Vagina (tissue), 2 donors: Measurements from ENCODE around the gene HMX2. TPM values are rescaled to one million over a fixed set of nuclear protein-coding genes. Genes with fewer than 3 reads are reported as not detected.
A peak's percentile ranks its signal among the peaks of the same experiment; 100 is the strongest.

Experiments
- DNase-seq, 2 donors: peaks; one replicate each; pipeline ENCODE4 v3.0.0-alpha.2; 2017; ENCODE audit errors: extremely low spot score in 2 of 2
- H3K27ac ChIP-seq: fragments of 200-600 bp; sonication (generic); one replicate; pipeline ENCODE4 v1.5.1; 2019
- H3K27me3 ChIP-seq: fragments of 200-600 bp; sonication (generic); one replicate; pipeline ENCODE4 v1.5.1; 2019
- H3K36me3 ChIP-seq, 2 donors: fragments of 200-600 bp; sonication (generic); one replicate each; pipeline ENCODE4 v1.5.1; 2017 to 2019
- H3K4me1 ChIP-seq: fragments of 200-600 bp; sonication (generic); one replicate; pipeline ENCODE4 v1.5.1; 2019
- H3K4me3 ChIP-seq, 2 donors: fragments of 200-600 bp; sonication (generic); 1 replicate in 1 of 2; 2 replicates in 1 of 2; pipeline ENCODE4 v1.5.1; 2016 to 2019
- H3K9me3 ChIP-seq: fragments of 200-600 bp; sonication (generic); one replicate; pipeline ENCODE4 v1.5.1; 2019
- POLR2A ChIP-seq, 2 donors: fragments of 450-650 bp; IDR thresholded peaks; one replicate each; pipeline ENCODE4 v1.6.1; 2017; ENCODE audit warnings: antibody characterized with exemption in 2 of 2, mild to moderate bottlenecking in 2 of 2, moderate library complexity in 2 of 2
- POLR2AphosphoS5 ChIP-seq, 2 donors: sonication (generic); formaldehyde crosslinking; IDR thresholded peaks; one replicate each; pipeline ENCODE4 v1.9.0; 2017; ENCODE audit warnings: antibody characterized with exemption in 2 of 2, mild to moderate bottlenecking in 2 of 2, low read depth in 1 of 2; ENCODE audit not compliant: insufficient read depth in 1 of 2
- intact Hi-C: fragments of 100-400 bp; cut with DNase I; formaldehyde crosslinking; loops from one replicate; pipeline ENCODE4 v1.15.1; 2023
- total RNA-seq: library from RNA; depleted of rRNA; stranded (reverse); fragments of >200 nt; gene quantifications from one replicate; pipeline ENCODE4 v1.2.3, GENCODE V29; 2016
- TF ChIP-seq, protein P1 (sequence below), 3 experiments: fragments of 450-650 bp in 2 of 3; fragments of 200-600 bp in 1 of 3; sonication (generic) in 1 of 3; IDR thresholded peaks; one replicate each; pipeline ENCODE4 v1.5.1; 2017 to 2019; ENCODE audit warnings: antibody characterized with exemption in 3 of 3, mild to moderate bottlenecking in 2 of 3, moderate library complexity in 2 of 3

HMX2 gene
- total RNA-seq, 1 donor from 2014 or later: not detected

DNA sequence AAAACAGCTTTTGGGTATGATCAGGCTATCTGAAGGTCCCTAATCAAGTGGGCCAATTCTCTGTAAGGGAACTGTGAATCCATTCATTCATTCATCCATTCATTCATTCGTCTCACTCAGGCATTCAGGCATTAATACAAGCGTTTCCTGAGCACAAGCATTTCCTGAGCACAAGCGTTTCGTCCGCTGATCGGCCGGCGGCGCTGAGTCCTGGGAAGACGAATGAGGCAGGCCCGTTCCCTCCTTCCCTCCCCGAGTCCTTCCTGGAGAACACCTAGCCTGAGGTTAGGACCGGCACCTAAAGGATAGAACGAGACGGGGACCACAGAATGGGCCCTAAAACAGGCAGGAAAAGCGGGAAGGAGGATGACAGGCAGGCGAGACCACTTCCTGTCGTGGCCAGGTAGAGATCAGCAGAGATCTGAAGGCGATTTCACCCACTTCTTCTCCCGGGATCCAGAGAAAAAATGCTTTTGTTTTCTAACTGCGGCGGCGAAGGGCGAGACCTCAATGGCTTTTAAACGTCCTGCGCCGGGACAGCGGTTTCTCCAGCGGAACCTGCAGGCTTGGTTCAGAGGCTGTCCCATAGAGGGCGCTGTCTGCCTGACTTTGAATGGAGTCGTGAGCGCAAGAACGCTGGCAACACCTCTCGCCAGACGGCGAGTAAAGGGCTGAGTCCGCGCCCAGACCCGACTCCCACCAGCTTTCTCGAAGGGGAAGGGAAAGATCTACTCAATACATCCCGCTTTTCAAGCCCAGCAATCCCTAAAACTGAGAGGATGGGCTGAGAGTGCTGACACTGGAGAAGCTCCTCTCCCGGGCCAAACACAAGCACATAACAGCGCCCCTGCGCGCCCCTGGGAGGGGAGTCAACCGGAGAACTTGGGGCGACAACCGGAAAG, 15.1 kb upstream of the HMX2 start:
- Histone ChIP-seq H3K4me1 (peaks cover 54% of the 10 kb centered on the region), H3K27ac (no peak overlapping the region), H3K9me3 (no peaks in the 10 kb centered on the region), H3K36me3 (no peaks in the 10 kb centered on the region), H3K27me3 (peaks cover 27% of the 10 kb centered on the region), H3K4me3 (peak overlapping the region in 1 of 2 donors; percentile 26)
- TF ChIP-seq, protein P1, sequence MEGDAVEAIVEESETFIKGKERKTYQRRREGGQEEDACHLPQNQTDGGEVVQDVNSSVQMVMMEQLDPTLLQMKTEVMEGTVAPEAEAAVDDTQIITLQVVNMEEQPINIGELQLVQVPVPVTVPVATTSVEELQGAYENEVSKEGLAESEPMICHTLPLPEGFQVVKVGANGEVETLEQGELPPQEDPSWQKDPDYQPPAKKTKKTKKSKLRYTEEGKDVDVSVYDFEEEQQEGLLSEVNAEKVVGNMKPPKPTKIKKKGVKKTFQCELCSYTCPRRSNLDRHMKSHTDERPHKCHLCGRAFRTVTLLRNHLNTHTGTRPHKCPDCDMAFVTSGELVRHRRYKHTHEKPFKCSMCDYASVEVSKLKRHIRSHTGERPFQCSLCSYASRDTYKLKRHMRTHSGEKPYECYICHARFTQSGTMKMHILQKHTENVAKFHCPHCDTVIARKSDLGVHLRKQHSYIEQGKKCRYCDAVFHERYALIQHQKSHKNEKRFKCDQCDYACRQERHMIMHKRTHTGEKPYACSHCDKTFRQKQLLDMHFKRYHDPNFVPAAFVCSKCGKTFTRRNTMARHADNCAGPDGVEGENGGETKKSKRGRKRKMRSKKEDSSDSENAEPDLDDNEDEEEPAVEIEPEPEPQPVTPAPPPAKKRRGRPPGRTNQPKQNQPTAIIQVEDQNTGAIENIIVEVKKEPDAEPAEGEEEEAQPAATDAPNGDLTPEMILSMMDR (IDR thresholded peaks at IDR 0.05): peak; percentile 74 to 82 (median 76)
- no peak for TF ChIP-seq POLR2AphosphoS5 (IDR thresholded peaks at IDR 0.05; ENCODE audit: insufficient read depth in 1 of 2, low read depth in 1 of 2)
- intact Hi-C loops: loop anchor here (2.0 kb wide), 1 partner anchor 422 kb away; no protein-coding TSS in a partner anchor
- DNase-seq: no peak

DNA sequence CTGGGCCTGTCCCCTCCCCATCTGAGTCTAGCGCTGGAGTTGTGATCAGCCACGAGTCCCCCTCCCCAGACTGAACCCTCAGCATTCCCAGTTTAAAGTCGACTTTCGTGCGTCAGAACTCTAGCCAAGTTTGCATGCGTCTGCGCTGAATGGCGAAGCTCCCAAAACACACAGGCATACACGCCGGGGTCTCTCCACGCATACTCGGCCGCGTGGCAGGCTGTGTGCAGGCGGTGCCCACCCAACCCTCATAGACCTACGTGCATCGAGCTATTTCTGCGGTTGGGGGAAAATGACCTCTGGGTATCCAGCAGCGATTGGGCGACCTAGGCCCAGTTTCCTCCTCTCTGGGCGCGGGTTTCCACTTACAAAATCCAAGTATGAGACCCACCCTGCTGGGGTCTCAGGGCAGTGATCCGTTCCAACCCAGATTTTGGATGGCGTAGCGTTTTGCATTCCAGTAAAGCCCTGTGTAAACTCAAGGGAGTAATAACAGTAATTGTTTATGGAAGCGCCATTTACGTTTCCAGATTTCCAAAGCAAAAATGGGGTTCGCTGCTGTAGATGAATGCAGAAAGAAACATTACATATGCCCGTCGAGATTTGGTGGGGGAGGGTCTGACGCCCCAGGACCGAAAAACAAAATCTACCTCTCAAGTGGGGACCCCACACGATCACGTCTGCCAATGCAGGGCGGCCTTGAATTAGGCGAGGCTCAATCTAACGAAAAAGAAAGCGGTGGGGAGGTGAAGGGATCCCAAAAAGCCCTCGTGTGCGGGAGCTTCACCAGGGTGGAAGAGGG, 14.2 kb upstream of the HMX2 start:
- Histone ChIP-seq H3K27me3 (peaks cover 27% of the 10 kb centered on the region), H3K4me3 (no peak overlapping the region), H3K4me1 (peaks cover 54% of the 10 kb centered on the region), H3K9me3 (no peaks in the 10 kb centered on the region), H3K27ac (no peak overlapping the region), H3K36me3 (no peaks in the 10 kb centered on the region)
- no peak for DNase-seq
- intact Hi-C loops: loop anchor here (2.0 kb wide), 1 partner anchor 421 kb away; no protein-coding TSS in a partner anchor
- TF ChIP-seq POLR2AphosphoS5 (IDR thresholded peaks at IDR 0.05; ENCODE audit: insufficient read depth in 1 of 2, low read depth in 1 of 2) (no peak), POLR2A (IDR thresholded peaks at IDR 0.05) (no peak)
- TF ChIP-seq, protein P1 (IDR thresholded peaks at IDR 0.05): no peak

DNA sequence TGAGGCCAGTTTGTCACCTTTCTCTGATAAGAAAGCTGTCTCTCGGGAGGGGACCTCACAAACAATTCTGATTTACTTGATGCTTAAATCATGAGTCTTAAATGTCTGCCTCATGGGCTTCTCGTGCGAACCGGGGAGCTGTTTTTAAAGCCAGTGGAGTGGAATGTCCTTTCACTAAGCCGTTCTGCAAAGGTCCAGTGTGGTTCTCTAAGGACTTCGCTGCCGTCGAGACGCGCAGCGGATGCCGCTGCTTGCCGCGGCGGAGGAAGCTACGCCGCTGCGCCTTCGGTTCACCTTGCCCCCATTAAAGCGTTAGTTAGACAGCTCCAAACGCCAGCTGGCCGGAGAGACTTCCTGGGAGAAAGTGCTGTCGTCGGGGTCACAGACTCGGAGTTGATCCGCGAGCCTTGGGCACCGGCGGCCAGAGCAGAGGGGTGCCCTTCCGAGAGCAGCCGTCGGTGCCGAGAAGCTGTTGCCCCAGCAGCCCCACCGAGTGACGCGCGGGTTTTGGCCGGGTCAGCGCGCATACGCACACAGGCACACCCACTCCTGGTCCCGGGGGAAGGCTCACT, 13.5 kb upstream of the HMX2 start:
- intact Hi-C loops: no loop called here
- H3K4me3 ChIP-seq: peak overlapping the region in 1 of 2 donors; percentile 42
- H3K36me3 ChIP-seq: no peaks in the 10 kb centered on the region
- H3K27ac ChIP-seq: no peak overlapping the region
- H3K9me3 ChIP-seq: no peaks in the 10 kb centered on the region
- no peak for DNase-seq
- peaks cover 54% of the 10 kb centered on the region for H3K4me1 ChIP-seq
- peaks cover 27% of the 10 kb centered on the region for H3K27me3 ChIP-seq
- TF ChIP-seq POLR2AphosphoS5 (IDR thresholded peaks at IDR 0.05; ENCODE audit: insufficient read depth in 1 of 2, low read depth in 1 of 2): no peak
- TF ChIP-seq, protein P1 (IDR thresholded peaks at IDR 0.05): no peak

DNA sequence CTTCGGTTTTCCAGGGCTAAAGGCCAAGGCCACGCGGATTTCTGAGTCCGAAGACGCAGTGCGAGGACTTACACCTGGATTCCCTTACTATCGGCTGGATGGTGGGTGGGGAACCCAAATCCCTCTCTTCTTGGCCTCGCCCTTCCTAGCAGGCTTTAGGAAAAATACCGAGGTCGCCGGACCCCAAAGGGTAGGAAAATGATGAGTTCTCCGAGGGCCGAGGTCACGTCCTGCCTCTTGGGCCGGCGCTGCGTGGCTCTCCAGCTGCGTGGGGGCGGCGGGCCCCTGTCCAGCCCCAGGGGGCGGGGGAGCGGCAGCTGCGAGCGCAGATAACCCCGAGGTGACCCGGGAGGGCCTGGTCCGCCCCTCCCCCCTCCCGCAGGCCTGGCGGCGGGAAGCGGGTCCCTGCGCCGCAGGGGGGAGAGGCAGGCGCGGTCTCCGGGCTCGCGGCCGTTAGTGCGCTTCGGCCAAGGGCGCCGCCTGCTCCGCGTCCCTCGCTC, 13.0 kb upstream of the HMX2 start:
- intact Hi-C loops: no loop called here

More for the DNA sequence above, 13.0 kb upstream of the HMX2 start:
- Histone ChIP-seq H3K9me3 (no peaks in the 10 kb centered on the region), H3K36me3 (no peaks in the 10 kb centered on the region), H3K4me1 (peaks cover 54% of the 10 kb centered on the region), H3K27ac (no peak overlapping the region), H3K27me3 (peaks cover 31% of the 10 kb centered on the region), H3K4me3 (peak overlapping the region in 1 of 2 donors; percentile 42)
- no peak for DNase-seq
- TF ChIP-seq, protein P1 (IDR thresholded peaks at IDR 0.05): no peak
- TF ChIP-seq POLR2AphosphoS5 (IDR thresholded peaks at IDR 0.05; ENCODE audit: insufficient read depth in 1 of 2, low read depth in 1 of 2) (no peak), POLR2A (IDR thresholded peaks at IDR 0.05) (no peak)
